ENCODE data around the gene ULK4. TPM values are rescaled to one million over a fixed set of nuclear protein-coding genes. Genes with fewer than 3 reads are reported as not detected.
"Not testable (repeated sequence)": the region's sequence is repeated elsewhere in the genome, so short reads cannot be mapped to it uniquely, and the experiment has no call there.

The ULK4 gene
- polyA plus RNA-seq, 4 donors, result 2.7 to 5.6 (median 5.1) TPM

DNA sequence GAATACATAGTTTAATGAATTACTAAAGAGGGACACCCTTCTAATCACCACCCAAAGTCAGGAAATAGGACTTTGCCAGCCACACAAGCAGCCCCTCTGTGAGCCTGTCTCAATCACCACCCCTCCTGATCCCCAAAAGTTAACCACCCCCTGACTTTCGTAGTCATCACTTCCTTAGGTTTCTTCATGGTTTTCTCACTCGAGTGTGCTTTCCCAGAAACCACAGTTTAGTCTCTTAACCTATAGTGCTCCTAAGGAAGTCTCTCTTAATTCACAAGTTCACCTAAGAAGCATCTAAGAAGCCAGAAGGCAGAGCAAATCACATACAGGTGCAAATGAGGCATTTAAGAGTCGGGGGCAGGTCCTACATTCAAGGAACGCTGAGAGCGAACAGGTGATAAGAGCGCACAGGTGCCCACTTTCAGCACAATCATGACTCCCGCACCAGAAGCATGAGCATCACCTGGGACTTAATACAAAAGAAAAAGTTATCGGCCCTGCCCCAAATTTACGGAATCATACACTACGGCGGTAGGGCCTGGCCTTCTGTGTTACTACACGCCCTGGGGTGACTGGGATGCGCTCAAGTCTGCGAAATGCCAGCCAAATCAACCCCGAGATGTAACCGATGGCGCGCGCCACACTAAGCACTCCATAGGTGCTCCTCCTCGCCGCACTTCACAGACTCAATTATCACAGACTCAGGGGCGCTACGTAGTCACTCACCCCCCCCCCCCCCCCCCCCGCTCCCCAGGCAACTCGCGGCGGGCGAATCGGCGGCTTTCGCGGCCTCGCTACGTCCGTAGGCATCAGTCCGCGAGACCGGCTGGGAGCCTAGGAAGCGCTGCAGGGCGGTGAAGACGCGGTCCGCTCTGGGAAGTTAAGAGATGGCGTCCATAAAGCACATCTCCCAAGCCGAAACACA lies 815 bp downstream of the ULK4 start:
- peak in 1 of 4 donors; percentile 12 for DNase-seq (ENCODE audit: low read depth in 4 of 4, low spot score in 3 of 4)

DNA sequence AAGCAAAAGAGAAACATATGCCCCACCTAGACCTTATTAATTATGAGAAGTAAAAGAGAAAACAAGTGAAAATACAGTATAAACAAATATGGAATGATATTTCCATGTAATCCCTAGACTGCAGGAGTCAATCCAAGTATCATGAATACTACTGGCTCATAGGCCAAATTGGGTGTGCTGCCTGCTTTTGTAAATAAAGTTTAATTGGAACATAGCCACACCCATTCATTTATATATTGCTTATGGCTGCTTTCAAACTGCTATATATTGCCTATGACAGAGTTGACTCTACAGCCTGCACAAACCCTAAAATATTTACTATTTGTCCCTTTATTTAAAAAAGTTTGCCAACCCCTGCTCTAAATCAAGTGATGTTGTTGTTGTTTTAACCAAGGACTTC lies 5.3 kb downstream of the ULK4 start:
- no peak for DNase-seq (ENCODE audit: low read depth in 4 of 4, low spot score in 3 of 4)

DNA sequence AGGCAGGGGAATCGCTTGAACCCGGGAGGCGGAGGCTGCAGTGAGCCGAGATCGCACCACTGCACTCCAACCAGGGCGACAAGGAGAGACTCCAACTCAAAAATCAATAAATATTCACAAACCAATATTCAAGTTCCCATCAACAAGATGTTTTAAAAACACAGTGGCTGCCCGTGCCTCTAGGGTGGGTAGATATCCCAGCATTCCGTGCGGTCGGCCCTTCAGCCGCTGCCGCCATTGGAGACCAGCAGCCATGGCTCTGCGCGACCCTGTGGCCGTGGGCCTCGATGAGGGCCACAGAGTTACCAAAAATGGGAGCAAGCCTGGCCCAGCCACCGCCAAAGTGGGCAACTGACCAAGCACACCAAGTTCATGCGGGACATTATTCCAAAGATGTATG lies 6.7 kb downstream of the ULK4 start:
- DNase-seq (ENCODE audit: low read depth in 4 of 4, low spot score in 3 of 4), result no peak

DNA sequence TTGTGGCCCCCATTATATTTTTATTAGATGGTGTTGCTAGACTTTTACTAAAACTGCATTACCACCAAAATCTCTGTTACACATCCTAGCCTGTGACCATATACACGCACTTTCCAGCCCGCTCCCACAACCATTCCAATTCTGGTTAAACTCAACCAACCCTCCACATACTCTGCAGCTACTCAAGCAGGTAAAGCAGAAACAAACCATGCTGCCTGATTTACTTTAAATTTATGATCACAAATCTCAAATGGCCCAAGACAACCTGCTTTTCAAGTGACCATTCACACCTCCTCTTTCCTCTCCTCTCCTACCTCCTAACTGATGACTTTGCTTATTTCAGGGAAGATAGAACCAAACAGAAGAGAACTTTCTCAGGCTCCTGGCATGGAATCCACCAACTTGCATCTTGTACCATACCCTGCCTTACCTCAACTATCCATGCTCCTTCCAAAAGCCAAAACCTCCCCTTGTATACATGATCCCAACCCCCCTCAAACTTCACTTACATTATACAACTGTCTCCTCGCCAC lies 18.5 kb downstream of the ULK4 start:
- DNase-seq (ENCODE audit: low read depth in 4 of 4, low spot score in 3 of 4), result no peak

DNA sequence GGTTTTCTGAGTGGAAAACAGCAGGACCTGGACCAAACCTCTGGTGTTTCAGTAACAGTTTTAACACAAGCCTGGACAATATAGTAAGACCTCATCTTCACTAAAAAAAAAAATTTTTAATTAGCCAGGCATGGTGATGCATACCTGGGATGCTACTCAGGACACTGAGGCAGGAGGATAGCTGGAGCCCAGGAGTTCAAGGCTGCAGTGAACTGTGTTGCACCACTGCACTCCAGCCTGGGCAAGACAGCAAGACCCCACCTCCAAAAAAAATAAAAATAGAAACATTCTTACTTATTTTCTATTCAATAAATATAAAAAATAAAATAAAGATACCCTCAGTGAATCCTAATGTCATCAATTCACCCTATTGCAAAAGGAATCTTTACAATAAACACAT lies 21.5 kb downstream of the ULK4 start:
- no peak for DNase-seq (ENCODE audit: low read depth in 4 of 4, low spot score in 3 of 4)

DNA sequence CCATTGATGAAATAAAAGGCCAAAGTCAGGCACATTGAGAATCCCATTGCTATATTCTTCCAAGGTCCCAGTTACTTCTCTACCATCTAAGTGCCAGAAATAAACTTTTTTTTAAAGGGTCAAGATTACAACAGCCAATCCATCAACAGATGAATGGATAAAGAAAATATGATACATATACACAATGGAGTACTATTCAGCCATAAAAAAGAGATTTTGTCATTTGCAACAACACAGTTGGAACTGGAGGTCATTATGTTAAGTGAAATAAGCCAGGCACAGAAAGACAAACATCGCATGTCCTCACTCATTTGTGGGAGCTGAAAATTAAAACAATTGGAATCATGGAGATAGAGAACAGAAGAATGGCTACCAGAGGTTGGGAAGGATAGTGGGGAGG lies 25.5 kb downstream of the ULK4 start:
- no peak for DNase-seq (ENCODE audit: low read depth in 4 of 4, low spot score in 3 of 4)

DNA sequence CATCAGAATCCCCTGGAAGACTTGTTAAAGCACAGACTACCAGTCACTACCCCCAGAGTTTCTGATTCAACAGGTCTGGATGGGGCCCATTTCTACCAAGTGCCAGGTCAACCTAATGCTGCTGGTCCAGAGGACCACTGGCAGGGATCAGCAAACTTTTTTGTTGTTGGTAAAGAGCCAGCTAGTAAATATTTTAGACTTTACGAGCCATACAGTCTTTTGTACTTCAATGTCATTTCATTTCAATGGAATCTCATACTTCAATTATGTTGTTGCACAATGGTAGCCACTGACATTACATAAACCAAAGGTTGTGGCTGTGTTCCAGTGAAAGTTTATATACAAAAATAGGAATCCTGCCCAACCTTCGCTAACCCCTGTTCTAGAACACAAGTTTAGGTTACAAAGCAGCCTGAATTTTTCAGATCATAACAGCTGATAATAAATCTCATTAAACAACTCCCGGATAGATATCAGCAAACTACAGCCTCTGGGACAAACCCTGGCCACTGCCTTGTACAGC lies 28.7 kb downstream of the ULK4 start:
- DNase-seq (ENCODE audit: low read depth in 4 of 4, low spot score in 3 of 4), result no peak

DNA sequence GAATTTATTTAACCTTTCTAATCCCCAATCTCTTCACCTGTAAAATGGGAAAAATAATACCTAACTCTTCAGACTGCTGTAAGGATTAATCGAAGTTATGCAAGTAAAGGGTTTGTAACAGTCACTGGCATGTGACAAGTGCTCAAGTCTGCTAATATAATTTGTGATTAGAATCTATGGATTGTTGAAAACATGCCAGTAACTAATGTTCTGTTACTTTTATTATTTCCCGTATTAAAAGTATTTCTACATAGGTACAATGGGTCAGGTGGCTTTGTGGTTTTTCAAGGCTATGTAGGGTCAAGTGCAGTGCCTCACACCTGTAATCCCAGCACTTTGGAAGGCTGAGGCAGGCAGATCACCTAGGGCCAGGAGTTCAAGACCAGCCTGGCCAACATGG lies 29.4 kb downstream of the ULK4 start:
- DNase-seq (ENCODE audit: low read depth in 4 of 4, low spot score in 3 of 4), result no peak

DNA sequence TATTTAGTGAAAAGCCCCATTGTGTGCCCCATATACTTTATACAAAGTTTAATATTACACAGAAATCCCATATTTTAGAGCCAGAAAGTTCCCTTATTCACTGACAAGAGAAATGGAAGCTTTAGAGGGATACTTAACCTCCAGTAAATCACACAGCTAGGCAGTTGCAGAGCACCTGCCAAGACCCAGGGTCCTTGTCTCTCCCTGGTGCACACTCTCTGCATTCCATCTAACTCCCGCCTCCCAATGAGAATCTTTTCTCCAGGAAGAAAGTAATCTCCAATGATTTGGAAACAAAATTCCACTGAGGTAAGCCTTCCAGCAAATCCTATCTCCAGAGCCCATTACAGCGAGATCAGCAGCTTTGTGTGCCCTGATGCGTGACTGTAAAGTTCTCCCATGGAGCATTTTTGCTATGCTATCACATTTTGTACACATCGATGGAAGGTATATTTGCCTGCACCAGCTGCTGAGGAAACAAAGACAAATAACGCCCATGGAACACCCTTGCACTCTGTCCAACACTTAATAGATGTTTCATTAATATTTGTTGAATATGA lies 41.4 kb downstream of the ULK4 start:
- DNase-seq (ENCODE audit: low read depth in 4 of 4, low spot score in 3 of 4), result no peak

DNA sequence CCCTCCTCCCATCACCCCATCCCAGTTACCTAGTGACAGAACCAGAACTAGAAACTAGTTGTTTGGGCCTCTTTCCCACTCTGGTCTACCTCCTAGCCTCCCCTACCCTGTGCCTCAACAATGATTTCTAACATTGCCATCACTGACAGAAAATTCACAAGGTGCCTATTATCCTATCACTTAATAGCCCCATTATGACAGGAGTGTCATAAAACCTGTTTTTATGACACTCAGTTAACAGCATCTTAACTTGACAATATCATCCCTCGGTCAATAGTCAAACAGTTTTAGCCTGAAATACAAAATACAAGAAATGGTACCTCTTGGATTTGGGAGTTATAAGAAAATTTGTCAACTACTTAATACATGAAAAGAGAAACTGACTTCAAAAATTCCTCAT lies 46.5 kb downstream of the ULK4 start:
- no peak for DNase-seq (ENCODE audit: low read depth in 4 of 4, low spot score in 3 of 4)

DNA sequence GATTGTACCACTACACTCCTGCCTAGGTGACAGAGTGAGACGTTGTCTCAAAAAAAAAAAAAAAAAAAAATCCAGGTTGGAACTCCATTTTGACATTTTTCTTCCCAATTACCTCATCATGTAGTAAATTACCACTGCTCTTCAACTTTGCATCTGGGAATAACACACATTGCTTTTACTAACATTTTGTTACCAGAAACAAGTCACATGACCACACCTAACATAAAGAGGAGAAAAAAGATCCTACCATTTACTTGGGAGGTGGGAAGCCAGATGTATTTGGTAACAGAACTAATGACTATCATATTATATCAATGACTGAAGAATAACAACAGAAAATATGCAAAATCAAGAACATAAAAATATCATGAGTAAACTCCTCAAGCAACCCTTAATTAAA lies 49.6 kb downstream of the ULK4 start:
- DNase-seq (ENCODE audit: low read depth in 4 of 4, low spot score in 3 of 4), result no peak

DNA sequence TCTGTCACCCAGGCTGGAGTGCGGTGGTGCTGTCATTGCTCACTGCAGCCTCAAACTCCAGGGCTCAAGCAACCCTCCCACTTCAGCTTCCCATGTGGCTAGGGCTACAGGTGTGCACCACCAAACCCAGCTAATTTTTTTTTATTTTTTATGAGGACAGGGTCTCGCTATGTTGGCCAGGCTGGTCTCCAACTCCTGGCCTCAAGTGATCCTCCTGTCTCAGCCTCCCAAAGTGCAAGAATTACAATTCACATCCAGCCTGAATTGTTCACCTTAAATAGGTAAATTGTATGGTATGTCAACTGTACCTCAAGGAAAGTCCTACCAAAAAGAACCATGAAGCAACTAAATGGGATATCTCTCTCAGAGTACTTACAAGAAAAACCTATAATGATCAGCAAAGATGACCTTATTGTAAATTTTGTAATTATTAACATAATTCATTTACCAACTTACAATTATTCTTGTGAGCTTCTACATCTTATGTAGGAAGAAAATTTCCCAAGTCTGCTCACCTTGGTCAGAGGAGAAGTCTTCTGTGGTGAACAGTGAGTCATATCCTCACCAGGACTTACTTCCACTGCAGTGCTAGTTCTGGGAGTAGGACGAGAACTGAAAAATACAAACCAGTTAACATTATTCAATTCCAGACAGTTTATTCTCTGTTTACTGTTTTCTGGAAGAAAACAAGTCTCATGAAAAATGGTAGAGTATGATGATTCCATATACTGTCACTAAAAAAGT lies 54.4 kb downstream of the ULK4 start:
- DNase-seq (ENCODE audit: low read depth in 4 of 4, low spot score in 3 of 4), result no peak

DNA sequence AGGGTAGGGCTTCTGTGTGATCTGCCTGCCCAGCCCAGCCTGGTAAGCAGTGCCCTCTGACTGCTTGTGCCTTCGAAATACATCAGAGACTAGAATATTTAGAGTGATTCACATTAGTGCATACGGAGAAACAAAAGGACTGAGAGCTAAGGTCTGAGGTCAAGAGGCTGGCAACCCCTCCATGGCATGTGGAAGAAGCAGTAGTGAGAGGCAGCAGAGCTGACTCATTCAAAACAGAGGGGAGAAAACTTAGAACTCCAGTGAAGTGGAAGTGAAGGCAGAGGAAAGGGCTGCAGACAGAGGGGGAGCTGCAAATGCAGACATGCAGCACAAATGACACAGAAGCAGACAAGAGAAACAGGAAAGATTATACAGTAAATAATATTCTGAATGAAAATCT lies 61.6 kb downstream of the ULK4 start:
- DNase-seq (ENCODE audit: low read depth in 4 of 4, low spot score in 3 of 4), result no peak

DNA sequence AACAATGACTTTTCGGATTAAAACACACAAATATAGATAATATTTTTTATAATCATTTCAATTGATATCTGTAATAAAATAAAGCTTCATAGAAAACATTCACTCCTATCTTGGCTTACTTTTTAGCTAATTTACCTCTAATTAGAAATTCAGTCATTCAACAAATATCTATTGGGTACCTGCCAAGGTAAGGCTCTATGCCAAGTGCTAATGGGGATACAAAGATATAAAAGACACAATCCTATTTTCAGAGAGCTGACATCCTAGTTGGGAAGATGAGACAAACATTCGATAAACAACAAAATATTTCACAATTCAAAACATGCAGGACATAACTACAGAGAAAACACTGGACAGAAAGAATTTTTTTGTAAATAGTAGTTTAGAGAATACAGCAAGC lies 63.3 kb downstream of the ULK4 start:
- no peak for DNase-seq (ENCODE audit: low read depth in 4 of 4, low spot score in 3 of 4)

DNA sequence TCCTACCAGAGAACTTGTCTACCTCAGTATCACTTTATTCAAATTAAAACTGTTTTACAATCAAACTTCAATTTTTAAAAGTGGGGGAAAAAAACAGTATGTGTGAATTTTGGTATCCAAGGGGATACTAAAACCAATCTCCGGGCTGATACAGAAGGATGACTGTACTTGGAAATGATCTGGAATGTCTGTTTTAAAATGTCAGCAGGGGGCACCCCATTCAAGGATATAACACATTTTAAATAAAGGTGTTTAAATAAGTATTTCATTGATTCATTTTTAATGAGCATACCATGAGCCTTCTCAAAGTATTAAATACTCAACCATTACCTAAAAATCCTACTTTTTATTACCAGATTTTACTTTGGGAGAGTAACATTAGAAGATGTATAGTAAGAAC lies 67.9 kb downstream of the ULK4 start:
- peak in 3 of 4 donors; percentile 2 to 12 (median 8) for DNase-seq (ENCODE audit: low read depth in 4 of 4, low spot score in 3 of 4)

DNA sequence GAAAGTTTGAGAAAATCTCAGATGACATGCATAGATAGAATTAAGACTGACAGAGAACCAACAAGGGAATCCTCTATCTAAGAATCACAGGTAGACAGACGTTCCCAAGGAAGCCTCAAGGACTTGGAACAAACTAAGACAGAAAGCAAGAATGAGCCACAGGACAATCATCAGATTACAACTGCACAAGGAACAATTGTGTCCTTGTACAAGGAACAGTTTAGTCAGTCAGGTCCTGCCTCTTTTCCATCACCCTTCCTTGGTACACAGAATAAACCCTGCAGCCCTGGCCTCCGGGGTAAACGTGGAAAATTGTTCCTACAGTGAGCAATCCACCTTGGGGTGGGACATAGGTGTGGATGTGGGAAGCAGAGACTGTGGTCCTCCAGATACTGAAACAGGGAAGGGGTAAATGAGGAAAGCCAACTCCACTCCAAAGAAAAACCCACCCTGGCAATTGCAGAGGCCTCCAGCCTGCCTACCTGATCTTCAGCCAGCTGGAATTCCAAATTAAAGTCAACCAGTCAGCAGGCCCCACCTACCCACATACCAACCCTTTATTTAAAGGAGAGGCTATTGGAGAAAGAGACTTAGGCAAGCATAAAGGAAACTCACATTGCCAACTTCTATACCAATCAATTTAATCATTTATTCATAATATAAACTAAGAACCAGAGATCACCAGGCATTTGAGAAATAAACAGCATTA lies 73.4 kb downstream of the ULK4 start:
- DNase-seq (ENCODE audit: low read depth in 4 of 4, low spot score in 3 of 4), result no peak

DNA sequence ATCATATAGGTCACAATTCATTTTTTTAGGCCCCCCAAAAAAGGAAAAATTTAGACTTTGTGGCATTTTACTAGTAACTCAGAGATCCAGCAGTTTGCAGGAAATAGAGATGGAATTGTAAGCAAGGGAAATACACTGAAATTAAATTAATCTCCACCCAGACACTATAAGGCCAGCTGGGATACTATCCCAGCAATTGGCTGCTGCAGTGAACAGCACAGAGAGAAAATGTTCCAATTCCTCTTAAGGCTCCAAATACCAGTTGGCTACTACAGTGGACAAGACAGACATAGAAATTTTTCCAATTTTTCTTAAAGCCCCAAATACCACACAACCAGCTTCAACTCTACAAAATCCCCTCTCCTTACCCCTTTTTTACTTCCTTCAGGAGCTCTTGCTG lies 78.9 kb downstream of the ULK4 start:
- DNase-seq (ENCODE audit: low read depth in 4 of 4, low spot score in 3 of 4), result no peak

DNA sequence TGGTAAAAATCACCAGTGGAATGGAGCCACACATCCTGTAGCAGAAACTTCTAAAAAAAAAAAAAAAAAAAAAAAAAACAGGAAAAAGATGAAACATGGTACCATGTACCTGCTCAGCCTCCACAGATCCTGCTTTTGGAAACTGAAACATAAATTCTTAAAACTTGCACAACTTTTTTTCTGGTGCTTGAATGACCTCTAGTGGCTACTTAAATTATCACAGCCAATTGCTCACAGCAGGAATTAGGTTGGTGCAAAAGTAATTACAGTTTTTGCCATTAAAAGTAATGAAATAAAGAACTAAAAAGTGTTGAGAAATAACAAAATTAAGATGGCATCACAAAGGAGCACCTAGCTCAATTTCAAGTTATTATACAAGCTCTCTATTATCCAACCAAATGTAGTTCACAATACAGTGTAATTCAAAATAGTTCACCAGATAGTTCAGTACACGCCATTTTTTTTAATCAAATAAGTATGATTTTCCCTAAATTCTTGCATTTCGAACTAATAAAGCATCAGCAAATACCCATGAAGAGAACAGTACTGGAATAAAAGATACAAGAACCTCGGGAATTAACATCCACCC lies 80.6 kb downstream of the ULK4 start:
- peak; percentile 14 to 29 (median 28) for DNase-seq (ENCODE audit: low read depth in 4 of 4, low spot score in 3 of 4)

DNA sequence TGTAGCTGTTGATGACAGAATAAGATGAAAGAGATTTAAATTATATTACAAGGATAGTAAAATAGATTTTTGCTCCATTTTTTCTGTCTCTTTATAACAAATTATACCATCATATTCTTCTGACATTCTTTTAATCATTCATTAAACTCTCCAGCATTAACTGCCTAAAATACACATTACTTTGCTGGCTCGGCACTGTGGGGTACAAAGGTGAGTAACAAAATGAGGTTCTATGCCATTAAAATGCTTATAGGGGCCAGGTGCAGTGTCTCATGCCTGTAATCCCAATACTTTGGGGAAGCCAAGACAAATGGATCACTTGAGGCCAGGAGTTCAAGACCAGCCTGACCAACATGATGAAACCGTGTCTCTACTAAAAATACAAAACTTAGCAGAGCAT lies 81.5 kb downstream of the ULK4 start:
- DNase-seq (ENCODE audit: low read depth in 4 of 4, low spot score in 3 of 4), result no peak

DNA sequence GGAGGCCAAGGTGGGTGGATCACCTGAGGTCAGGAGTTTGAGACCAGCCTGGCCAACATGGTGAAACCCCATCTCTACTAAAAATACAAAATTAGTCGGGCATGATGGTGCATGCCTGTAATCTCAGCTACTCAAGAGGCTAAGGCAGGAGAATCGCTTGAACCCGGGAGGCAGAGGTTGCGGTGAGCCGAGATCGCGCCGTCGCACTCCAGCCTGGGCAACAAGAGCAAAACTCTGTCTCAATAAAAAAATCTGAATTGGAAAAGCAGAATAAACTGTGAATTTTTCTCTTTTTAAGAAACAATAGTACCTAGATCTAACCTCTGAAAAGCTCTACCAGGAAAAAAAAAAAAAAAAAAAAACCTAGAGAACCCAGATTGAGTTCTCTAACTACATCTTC lies 84.2 kb downstream of the ULK4 start:
- DNase-seq (ENCODE audit: low read depth in 4 of 4, low spot score in 3 of 4), result not testable (repeated sequence)

Measured in left renal pelvis (tissue), 4 donors.